Neural crest cell (in vitro differentiated cells): ENCODE data around the gene GNB5. TPM values are rescaled to one million over a fixed set of nuclear protein-coding genes. Genes with fewer than 3 reads are reported as not detected.

Experiments
- DNase-seq: peaks from one replicate; pipeline ENCODE4 v3.0.0; 2021; ENCODE audit warnings: low read depth, mixed read lengths, low spot score
- H3K27ac Mint-ChIP-seq: one replicate; pipeline ENCODE4 v1.8.0; 2021; ENCODE audit warnings: mild to moderate bottlenecking, mixed read lengths; ENCODE audit not compliant: unreplicated experiment
- H3K27me3 Mint-ChIP-seq: 2 replicates; pipeline ENCODE4 v1.8.0; 2021; ENCODE audit warnings: low read depth, mild to moderate bottlenecking, mixed read lengths
- H3K36me3 Mint-ChIP-seq: 2 replicates; pipeline ENCODE4 v1.8.0; 2021; ENCODE audit warnings: low read depth, mild to moderate bottlenecking, mixed read lengths
- H3K4me1 Mint-ChIP-seq: 2 replicates; pipeline ENCODE4 v1.8.0; 2021; ENCODE audit warnings: mixed read lengths
- H3K4me3 Mint-ChIP-seq: one replicate; pipeline ENCODE4 v1.8.0; 2021; ENCODE audit warnings: mild to moderate bottlenecking, mixed read lengths
- H3K9me3 Mint-ChIP-seq: 2 replicates; pipeline ENCODE4 v1.8.0; 2021; ENCODE audit warnings: mixed read lengths
- total RNA-seq: library from RNA; stranded (reverse); gene quantifications from 2 replicates; pipeline ENCODE4 v1.2.1, GENCODE V29; 2021
- TF ChIP-seq, protein P1 (sequence below): fragments of 200-600 bp; sonication (generic); conservative IDR thresholded peaks from 2 replicates; pipeline ENCODE4 v1.5.0; 2021; ENCODE audit warnings: antibody characterized with exemption, mild to moderate bottlenecking

The GNB5 gene
- total RNA-seq, 1 donor from 2014 or later, result 16.7 TPM

DNA sequence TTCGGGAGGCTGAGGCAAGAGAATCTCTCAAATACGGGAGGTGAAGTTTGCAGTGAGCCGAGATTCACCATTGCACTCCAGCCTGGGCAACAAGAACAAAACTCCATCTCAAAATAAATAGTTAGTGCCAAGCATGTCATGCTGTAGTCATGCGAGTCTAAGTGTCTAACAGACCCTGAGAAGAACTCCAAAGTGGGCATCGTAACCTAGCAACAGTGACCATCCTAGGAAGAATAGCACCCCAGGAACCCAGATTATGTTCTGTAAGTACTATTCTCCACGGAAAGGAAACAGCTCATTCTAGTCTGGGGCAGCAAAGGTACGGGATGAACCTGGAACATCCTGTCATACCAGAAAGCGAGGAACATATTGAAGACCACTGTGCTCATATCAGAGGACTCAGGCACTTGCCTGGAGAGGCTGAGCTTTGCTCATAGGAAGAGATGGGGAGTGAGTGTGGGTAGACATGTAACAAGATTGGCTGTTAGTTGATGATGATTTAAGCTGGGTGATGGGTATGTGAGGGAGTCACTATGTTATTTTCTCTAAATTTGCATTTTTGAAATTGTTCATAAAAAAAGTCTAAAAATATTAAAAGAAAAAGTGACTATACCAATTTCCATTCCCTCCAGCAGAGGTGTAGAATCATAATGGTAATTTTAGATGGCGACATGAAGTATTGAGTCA, 110.3 kb downstream of the GNB5 start:
- Mint-ChIP-seq H3K4me3 (no peak overlapping the region), H3K27ac (no peak overlapping the region), H3K27me3 (no peaks in the 10 kb centered on the region), H3K9me3 (no peaks in the 10 kb centered on the region), H3K36me3 (no peaks in the 10 kb centered on the region), H3K4me1 (no peaks in the 10 kb centered on the region)
- TF ChIP-seq, protein P1, sequence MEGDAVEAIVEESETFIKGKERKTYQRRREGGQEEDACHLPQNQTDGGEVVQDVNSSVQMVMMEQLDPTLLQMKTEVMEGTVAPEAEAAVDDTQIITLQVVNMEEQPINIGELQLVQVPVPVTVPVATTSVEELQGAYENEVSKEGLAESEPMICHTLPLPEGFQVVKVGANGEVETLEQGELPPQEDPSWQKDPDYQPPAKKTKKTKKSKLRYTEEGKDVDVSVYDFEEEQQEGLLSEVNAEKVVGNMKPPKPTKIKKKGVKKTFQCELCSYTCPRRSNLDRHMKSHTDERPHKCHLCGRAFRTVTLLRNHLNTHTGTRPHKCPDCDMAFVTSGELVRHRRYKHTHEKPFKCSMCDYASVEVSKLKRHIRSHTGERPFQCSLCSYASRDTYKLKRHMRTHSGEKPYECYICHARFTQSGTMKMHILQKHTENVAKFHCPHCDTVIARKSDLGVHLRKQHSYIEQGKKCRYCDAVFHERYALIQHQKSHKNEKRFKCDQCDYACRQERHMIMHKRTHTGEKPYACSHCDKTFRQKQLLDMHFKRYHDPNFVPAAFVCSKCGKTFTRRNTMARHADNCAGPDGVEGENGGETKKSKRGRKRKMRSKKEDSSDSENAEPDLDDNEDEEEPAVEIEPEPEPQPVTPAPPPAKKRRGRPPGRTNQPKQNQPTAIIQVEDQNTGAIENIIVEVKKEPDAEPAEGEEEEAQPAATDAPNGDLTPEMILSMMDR, result no peak
- no peak for DNase-seq

DNA sequence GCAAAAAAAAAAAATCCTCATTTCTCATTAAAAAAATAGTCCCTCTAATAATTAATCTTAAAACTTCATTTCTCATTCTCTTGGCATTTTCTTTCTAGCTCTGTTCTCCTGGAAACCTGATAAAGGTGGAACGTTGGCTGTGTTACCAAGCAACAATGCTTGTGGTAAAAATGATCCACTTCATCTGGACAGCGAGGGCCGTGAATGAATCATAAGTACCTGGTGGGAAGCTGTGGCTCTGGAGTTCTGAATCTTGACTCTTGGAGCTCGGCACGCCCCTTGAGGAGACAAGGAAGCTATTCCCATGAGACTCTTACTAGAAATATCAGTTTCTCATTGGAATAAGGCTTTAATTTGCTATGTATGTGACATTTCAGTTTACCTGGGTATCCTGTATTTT, 111.2 kb downstream of the GNB5 start:
- DNase-seq, result no peak
- Mint-ChIP-seq H3K27me3 (no peaks in the 10 kb centered on the region), H3K4me1 (no peaks in the 10 kb centered on the region), H3K27ac (no peak overlapping the region), H3K4me3 (no peak overlapping the region), H3K36me3 (no peaks in the 10 kb centered on the region), H3K9me3 (no peaks in the 10 kb centered on the region)
- TF ChIP-seq, protein P1, result no peak

DNA sequence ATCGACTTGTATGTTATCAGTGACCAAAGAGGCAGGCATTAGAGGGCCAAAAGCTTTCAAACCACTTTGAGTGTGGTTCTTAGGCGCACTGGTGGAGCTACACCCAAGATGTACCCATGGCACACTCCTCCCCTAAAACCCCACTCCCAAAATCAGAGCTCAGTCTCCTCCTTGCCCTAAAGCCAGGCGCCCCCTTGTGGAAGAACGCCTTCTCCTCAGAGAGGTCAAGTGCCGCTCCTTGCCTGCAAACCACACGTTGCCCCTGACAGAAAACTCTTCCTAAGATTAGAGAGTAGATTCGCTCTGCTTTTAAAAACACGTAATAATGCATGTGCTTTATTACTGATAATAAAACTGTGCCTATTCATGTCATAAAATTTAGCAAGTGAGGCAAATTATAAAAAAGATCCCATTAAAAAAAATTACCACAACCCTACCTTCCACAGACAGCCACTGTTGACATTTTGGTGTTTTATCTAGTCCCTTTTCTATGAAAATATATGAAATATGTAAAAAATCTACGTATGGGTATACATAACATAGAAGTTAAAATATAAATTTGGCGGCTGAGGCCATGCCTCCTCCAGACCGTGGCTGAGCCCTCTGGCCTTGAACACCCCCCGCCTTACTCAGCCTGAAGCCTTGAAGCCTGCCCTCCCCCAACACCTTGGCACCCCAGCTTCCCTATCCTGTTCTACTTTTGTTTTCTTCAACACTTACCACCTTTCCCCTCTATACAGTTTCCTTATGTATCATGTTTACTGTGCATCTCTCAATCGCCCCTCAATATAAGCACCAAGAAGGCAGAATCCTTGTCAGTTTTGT, 112.1 kb downstream of the GNB5 start:
- H3K27ac Mint-ChIP-seq, result no peak overlapping the region
- peak; percentile 88 for DNase-seq
- H3K4me1 Mint-ChIP-seq, result no peaks in the 10 kb centered on the region
- H3K9me3 Mint-ChIP-seq, result no peaks in the 10 kb centered on the region
- H3K36me3 Mint-ChIP-seq, result no peaks in the 10 kb centered on the region
- TF ChIP-seq, protein P1, result peak; percentile 81
- no peak overlapping the region for H3K4me3 Mint-ChIP-seq
- H3K27me3 Mint-ChIP-seq, result no peaks in the 10 kb centered on the region

DNA sequence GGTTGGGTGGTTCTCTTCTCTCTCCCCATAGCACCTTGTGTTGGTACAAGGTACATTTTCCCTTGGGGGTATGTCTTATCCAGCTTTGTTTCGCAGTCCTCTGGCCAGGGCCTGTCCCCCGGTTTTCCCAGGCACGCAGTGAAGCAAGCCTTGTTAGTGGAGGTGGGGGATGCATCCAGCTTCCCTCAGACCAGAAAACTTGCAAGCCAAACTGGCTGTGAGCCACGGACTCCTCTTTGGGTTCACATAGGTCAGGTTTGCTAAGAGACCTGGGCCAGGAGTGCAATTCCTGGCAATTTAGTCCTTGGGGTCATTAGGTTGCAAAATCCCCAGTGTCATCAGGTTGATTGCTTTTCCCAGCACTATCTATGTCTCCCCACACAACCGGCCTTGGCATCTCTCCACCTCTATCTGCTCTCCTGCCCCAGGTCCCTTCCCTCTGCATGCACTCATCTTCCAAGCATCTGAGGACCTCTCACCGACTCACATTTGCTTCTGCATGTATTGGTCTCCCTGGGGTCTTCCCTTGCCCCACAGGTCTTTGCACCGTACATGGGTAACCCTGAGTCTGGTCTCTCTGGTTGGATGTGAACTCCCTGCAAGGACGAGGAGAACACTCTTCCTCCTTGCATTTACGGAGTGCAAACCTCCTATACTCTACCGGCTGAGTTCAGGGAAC, 112.9 kb downstream of the GNB5 start:
- no peak for DNase-seq
- no peaks in the 10 kb centered on the region for H3K9me3 Mint-ChIP-seq
- H3K4me1 Mint-ChIP-seq, result no peaks in the 10 kb centered on the region
- no peak overlapping the region for H3K27ac Mint-ChIP-seq
- H3K36me3 Mint-ChIP-seq, result no peaks in the 10 kb centered on the region
- TF ChIP-seq, protein P1, result no peak
- no peaks in the 10 kb centered on the region for H3K27me3 Mint-ChIP-seq
- no peak overlapping the region for H3K4me3 Mint-ChIP-seq

DNA sequence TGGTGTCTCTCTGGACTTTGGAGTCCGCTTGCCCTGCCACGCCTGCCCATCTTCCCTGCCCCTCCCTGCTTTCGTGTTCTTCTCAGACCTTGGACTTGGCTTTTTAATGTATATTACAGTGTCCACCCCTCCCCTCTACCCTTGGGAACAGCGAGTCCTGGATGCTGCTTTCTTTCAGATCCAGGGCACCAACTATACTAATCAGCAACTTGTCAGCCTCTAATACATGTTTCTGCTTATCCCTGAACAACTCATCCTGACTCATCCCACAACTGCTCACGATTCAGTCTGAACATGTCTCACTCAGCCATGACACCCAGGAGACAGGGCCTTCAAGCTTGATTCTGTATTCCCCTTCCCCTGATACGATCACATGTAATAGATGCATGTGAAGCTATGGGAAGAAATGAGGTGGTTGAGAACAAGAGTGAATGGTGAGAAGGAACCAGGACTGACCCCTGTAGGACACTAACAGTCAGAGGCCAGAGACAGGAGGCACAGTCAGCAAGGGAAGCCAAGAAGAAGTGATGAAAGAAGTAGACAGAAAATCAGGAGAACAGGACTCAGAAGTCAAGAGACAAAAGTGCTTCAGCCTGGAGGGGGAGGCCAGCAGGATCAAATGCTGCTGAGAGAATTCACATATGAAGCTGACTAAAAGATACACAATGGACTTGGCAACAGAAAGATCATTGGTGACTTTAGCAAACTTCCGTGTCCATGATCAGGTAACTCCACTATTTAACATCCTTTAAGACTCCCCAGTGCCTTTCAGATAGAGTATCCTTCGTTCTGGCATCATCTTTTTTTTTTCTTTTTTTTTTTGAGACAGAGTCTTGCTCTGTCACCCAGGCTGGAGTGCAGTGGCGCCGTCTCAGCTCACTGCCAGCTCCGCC, 114.1 kb downstream of the GNB5 start:
- H3K4me3 Mint-ChIP-seq, result no peak overlapping the region
- H3K36me3 Mint-ChIP-seq, result no peaks in the 10 kb centered on the region
- H3K9me3 Mint-ChIP-seq, result no peaks in the 10 kb centered on the region
- TF ChIP-seq, protein P1, result no peak
- H3K27ac Mint-ChIP-seq, result no peak overlapping the region
- H3K4me1 Mint-ChIP-seq, result no peaks in the 10 kb centered on the region
- no peak for DNase-seq
- no peaks in the 10 kb centered on the region for H3K27me3 Mint-ChIP-seq
